ENCODE measurements around the gene CPVL. TPM values are rescaled to one million over a fixed set of nuclear protein-coding genes. Genes with fewer than 3 reads are reported as not detected.

CPVL gene
- total RNA-seq, 2 donors from 2014 or later: 2.7 to 11.8 TPM

DNA sequence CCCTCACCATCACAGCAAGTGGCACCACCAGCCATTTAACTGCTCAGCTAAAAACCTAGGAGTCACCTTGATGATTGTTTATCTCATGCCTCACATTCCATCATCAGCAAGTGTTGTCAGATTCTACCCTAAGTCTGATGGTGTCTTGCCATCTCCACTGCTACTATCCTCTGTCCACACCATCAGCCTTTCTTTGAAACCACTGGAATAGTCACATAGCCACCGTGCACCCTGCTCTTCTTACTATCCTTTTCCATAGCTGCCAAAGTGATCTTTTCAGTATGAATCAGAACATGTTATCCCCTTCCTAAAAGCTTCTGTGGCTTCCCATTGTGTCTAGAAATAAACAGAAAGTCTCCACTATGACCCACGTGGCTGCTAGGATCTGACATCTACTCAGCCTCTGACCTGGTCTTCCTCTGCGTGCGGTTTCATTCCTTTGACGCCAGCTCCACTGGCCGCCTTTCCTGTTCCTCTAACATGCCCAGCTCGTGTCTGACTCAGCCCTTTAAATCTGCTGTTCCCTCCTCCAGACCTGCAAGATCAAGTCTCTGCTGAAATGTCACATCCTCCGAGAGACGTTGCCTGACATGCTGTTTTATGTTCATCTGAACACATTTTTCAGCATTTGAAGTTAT is 31.7 kb upstream of the CPVL start:
- no peaks in the 10 kb centered on the region for H3K4me1 ChIP-seq
- H3K36me3 ChIP-seq: no peaks in the 10 kb centered on the region
- no peaks in the 10 kb centered on the region for H3K9me3 ChIP-seq
- TF ChIP-seq, protein P1, sequence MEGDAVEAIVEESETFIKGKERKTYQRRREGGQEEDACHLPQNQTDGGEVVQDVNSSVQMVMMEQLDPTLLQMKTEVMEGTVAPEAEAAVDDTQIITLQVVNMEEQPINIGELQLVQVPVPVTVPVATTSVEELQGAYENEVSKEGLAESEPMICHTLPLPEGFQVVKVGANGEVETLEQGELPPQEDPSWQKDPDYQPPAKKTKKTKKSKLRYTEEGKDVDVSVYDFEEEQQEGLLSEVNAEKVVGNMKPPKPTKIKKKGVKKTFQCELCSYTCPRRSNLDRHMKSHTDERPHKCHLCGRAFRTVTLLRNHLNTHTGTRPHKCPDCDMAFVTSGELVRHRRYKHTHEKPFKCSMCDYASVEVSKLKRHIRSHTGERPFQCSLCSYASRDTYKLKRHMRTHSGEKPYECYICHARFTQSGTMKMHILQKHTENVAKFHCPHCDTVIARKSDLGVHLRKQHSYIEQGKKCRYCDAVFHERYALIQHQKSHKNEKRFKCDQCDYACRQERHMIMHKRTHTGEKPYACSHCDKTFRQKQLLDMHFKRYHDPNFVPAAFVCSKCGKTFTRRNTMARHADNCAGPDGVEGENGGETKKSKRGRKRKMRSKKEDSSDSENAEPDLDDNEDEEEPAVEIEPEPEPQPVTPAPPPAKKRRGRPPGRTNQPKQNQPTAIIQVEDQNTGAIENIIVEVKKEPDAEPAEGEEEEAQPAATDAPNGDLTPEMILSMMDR (IDR thresholded peaks at IDR 0.05): no peak
- no peaks in the 10 kb centered on the region for H3K27me3 ChIP-seq
- no peak overlapping the region for H3K4me3 ChIP-seq
- no peak overlapping the region for H3K27ac ChIP-seq
- DNase-seq (ENCODE audit: low spot score): peak; percentile 78

DNA sequence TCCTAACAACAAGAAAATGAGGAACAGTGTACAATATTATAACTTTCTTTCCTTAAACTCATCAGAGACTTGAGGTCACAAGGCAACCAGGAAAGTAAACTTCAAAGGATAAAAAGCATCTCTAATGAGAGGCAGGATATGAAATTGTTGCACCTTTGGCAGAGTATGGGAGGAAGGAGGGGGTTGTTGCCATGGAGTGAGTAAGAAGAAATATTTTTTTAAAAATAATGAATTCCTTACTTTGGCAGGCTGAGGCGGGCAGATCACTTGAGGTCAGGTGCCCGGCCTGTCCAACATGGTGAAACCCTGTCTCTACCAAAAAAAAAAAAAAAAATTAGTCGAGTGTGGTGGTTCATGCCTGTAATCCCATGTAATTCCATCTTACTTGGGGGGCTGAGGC is 27.1 kb upstream of the CPVL start:
- no peak for DNase-seq (ENCODE audit: low spot score)
- no peaks in the 10 kb centered on the region for H3K4me1 ChIP-seq
- H3K4me3 ChIP-seq: no peak overlapping the region
- H3K27ac ChIP-seq: no peak overlapping the region
- TF ChIP-seq, protein P1 (IDR thresholded peaks at IDR 0.05): no peak
- H3K9me3 ChIP-seq: no peaks in the 10 kb centered on the region
- no peaks in the 10 kb centered on the region for H3K36me3 ChIP-seq
- no peaks in the 10 kb centered on the region for H3K27me3 ChIP-seq

- Histone ChIP-seq H3K27ac (no peak overlapping the region), H3K9me3 (peaks cover 0 to 3% of the 10 kb centered on the region in 2 donors), H3K4me3 (no peak overlapping the region), H3K27me3 (no peaks in the 10 kb centered on the region), H3K36me3 (no peaks in the 10 kb centered on the region), H3K4me1 (no peaks in the 10 kb centered on the region)
- TF ChIP-seq, protein P1 (IDR thresholded peaks at IDR 0.05): no peak
- DNase-seq (ENCODE audit: low spot score): no peak
Observed at GRCh38 chr7:29170781-29171180, 24.4 kb upstream of the CPVL start.

DNA sequence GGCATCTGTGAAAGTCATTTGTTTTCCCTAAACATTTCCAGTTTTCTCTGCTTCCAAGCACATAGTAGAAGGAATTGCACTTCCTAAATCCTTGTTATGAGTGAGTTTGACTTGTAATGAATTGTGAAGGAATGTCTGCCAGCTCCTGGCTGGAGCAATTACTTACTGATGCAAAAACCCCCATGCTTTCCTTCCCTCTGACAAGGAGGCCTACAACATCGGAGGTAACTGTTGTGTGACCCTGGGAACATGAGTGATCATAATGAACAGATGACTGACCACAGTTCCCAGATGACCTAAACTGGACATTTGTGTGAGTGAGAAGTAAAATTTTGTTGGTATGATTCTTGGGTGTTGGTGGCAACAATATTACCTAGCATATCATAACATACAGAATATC is 21.4 kb upstream of the CPVL start:
- no peaks in the 10 kb centered on the region for H3K27me3 ChIP-seq
- no peak overlapping the region for H3K4me3 ChIP-seq
- H3K4me1 ChIP-seq: no peaks in the 10 kb centered on the region
- H3K36me3 ChIP-seq: no peaks in the 10 kb centered on the region
- DNase-seq (ENCODE audit: low spot score): no peak
- H3K27ac ChIP-seq: no peak overlapping the region
- H3K9me3 ChIP-seq: peaks cover 0 to 10% of the 10 kb centered on the region in 2 donors
- TF ChIP-seq, protein P1 (IDR thresholded peaks at IDR 0.05): no peak

DNA sequence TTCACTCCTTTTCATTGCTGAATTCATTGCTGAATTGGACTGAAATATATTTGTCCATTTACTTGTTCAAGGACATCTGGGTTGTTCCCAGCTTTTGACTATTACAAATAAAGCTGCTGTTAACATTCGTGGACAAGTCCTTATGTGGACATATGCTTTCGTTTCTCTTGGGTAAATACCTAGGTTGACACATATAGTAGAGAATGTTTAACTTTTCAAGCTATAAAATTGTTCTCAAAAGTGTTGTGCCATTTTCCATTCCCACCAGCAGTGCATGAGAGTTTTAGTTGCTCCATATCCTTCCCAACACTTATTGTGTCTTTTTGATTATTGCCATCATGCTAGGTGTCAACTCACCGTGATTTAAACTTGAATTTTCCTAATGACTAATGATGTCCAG is 17.5 kb upstream of the CPVL start:
- Histone ChIP-seq H3K4me3 (no peak overlapping the region), H3K36me3 (no peaks in the 10 kb centered on the region), H3K27ac (no peak overlapping the region), H3K27me3 (no peaks in the 10 kb centered on the region), H3K4me1 (no peaks in the 10 kb centered on the region), H3K9me3 (peaks cover 0 to 10% of the 10 kb centered on the region in 2 donors)
- no peak for DNase-seq (ENCODE audit: low spot score)
- TF ChIP-seq, protein P1 (IDR thresholded peaks at IDR 0.05): no peak

- H3K4me1 ChIP-seq: no peaks in the 10 kb centered on the region
- no peak overlapping the region for H3K4me3 ChIP-seq
- DNase-seq (ENCODE audit: low spot score): no peak
- H3K27me3 ChIP-seq: no peaks in the 10 kb centered on the region
- H3K9me3 ChIP-seq: peaks cover 0 to 10% of the 10 kb centered on the region in 2 donors
- H3K36me3 ChIP-seq: no peaks in the 10 kb centered on the region
- H3K27ac ChIP-seq: no peak overlapping the region
- TF ChIP-seq, protein P1 (IDR thresholded peaks at IDR 0.05): no peak
Observed at GRCh38 chr7:29162577-29162976, 16.2 kb upstream of the CPVL start.

All from right atrium auricular region (tissue), 2 donors.